OCI-M1 (cell line): ENCODE results near the gene RAB7A.
A peak's percentile ranks its signal among the peaks of the same experiment; 100 is the strongest.
"Not testable (repeated sequence)": the region's sequence is repeated elsewhere in the genome, so short reads cannot be mapped to it uniquely, and the experiment has no call there.

ENCODE experiments used
- DNase-seq: peaks from one replicate; lab custom pipeline; 2025; lab: John Stamatoyannopoulos, UW

Gene RAB7A

DNA sequence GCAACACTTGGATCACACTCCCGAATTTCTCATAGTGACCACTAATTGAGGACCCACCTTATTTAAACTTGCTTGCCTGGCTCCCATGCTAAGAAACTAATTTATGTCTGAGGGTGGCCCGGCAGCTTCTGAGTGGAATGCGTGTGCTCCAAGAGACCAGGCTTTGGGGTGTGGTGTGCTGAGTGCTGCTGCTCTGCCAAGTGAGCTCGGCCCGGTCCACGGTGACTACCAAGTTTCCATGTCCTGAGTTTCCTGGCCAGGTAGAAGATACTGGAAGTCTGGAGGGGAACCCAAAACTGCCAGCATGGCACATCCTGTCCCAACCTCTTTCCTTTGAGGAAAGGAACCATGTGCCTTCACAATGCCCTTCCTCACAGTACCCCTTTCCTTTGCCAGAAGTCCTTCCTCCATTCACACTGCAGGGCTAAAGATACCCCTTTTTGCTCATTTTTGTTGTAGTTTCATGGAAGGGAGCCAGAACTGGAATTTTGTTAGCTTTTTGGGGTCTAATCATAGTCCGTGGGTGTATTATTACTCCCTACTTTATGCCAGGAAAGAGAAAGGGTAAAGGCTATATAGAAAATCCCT lies 94.4 kb downstream of the RAB7A start:
- DNase-seq, result no peak

- DNase-seq, result no peak
These were observed 97.0 kb downstream of the RAB7A start for GRCh38 chr3:128823008-128823407.

DNA sequence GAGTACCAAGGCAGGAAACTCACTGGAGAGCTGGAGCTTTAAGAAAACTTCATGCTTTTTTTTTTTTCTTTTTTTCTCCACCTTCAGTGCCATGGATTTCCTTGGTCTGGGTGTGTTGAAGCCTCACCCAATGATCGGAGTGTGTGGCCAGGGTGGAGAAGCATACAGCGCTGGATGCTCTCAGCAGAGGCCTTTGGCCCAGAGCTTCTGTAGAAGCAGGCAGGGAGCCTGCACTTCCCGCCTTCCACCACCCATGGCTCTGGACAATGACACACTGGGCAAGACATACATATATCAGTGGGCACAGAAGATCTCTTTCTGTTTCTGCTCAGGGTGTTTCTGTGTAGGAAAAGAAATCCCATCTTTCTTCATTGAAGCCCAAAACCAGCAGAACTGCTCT lies 97.6 kb downstream of the RAB7A start:
- DNase-seq, result no peak

DNA sequence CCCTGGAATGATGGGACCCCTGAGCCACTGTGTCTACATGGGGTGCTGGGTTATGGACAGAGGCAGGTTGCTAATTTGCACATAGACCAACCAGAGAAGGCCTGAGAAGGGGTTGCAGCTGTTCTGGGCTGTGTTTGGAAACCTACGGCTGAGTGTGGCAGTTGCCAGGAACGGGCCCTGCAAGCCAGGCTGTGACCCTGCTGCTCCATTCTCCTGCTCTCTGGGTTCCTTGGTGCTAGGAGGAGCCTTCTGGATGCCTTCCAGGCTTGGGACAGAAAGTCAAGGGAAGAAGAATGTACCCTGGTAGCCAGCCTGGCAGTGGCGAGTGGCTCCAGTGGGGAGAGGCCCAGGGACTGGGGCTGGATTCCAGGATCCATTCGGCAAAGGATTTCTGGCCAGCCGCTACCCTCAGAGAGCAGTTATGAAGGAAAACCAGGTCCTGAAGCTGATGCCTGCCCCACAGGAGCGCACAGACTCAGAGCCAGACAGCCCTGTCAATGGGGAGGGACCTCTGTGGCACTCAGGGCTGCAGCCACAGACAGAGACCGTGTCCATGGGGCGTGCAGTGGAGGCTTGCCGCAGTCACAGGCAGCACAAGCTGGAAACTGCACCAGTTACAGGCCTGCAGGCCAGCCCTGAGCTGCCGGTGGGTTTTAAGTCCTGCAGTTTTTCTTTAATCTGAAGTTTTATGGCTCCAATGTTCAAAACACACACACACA lies 98.3 kb downstream of the RAB7A start:
- DNase-seq, result no peak

- DNase-seq, result no peak
These were observed 99.2 kb downstream of the RAB7A start for GRCh38 chr3:128825117-128825725.

DNA sequence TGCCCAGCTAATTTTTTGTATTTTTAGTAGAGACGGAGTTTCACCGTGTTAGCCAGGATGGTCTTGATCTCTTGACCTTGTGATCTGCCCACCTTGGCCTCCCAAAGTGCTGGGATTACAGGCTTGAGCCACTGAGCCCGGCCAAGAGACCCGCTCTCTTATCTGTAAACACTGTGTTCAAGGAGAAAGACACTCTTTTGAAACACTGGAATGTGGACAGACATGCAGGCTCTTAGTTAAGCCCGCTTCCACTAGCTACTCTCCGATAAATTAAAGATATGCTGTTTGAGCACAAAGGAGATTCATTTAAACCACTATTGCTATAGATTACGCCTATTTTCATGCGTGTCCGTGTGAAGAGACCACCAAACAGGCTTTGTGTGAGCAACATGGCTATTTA lies 103.1 kb downstream of the RAB7A start:
- DNase-seq, result not testable (repeated sequence)

GRCh38 chr3:128829925-128830625 lies 104.1 kb downstream of the RAB7A start:
- DNase-seq, result not testable (repeated sequence)

- DNase-seq, result not testable (repeated sequence)
These were observed 104.8 kb downstream of the RAB7A start for GRCh38 chr3:128830762-128831161.

DNA sequence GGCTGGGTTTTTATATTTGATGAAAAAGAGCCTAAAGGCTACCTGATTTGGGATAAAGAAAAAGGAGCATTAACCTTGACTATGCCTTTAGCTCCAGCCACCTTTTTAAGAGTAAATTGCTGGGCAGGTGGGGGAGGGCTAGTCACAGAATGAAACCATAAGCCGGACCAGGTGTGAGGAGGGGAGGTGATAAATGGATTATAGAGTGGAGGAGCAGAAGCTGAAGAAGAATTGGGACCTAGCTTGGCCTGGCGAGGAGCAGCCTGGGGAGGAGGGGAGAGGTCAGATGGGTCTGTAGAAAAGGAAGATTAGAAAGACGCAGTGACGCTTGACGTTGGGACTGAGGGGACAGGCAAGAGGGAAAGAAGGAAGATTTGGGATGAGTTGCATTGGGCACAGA lies 107.0 kb downstream of the RAB7A start:
- not testable (repeated sequence) for DNase-seq

GRCh38 chr3:128835096-128835495 lies 109.1 kb downstream of the RAB7A start:
- peak; percentile 8 for DNase-seq

GRCh38 chr3:128841926-128842920 lies 116.2 kb downstream of the RAB7A start:
- peak; percentile 26 for DNase-seq

DNA sequence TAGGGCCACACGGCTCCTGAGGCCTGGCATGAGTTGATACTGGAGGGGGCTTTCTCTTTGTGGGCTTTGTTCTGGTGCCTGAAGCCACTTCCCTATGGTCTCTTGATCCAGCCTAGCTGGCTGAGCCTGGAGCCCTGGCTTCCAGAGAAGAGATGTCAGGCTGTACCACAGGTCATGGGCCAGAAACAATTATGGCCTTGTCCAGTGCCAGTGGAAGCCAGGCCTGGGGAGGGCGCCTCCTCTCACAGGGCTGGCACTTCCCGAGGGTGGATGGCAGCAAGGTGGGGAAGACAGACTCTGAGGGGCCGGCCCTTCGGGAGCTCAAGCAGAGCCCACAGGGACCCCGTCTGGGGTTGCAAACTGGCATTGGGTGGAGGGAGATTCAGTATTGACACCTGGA lies 118.5 kb downstream of the RAB7A start:
- DNase-seq, result no peak

GRCh38 chr3:128845119-128845777 lies 119.3 kb downstream of the RAB7A start:
- peak; percentile 44 for DNase-seq

GRCh38 chr3:128845778-128846485 lies 119.9 kb downstream of the RAB7A start:
- DNase-seq, result peak; percentile 98

DNA sequence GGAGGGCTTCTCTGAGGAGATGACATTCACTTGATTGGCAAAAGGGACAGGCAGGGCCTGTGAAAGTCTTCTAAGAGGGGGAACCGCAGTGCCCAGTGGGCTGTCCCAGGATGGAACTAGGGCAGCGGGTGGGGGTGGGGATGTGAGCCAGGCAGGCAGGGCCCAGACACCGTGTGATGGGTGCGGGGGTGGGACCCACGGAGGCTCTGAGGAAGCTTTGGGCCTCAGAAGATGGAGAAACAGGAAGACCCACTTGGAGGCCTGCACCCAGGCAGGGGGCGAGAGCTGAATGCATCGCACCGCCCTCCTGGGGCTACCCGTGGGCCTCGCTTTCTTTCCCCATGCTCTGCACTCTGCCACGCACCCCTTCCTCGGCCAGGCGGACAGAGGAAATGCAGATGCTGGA lies 120.5 kb downstream of the RAB7A start:
- DNase-seq, result no peak

GRCh38 chr3:128847666-128848370 lies 121.8 kb downstream of the RAB7A start:
- DNase-seq, result no peak

DNA sequence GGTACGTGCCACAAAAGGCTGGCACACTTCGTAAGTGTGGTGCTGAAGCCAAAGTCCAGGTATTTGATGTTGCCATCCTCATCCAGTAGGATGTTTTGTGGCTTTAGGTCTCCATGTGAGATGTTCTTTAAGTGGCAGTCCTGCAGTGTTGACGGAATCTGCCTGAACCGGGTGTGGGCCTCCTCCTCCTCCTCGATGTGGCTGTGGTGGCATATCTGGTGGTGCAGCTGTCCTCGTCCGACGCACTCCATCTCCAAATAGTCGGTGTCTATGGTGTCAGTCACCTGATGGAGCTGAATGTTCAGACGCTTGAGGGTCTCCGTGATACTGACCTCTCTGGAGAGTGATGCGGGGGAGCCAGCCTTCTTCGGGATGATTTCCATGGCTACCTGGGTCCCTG lies 123.0 kb downstream of the RAB7A start:
- no peak for DNase-seq

DNA sequence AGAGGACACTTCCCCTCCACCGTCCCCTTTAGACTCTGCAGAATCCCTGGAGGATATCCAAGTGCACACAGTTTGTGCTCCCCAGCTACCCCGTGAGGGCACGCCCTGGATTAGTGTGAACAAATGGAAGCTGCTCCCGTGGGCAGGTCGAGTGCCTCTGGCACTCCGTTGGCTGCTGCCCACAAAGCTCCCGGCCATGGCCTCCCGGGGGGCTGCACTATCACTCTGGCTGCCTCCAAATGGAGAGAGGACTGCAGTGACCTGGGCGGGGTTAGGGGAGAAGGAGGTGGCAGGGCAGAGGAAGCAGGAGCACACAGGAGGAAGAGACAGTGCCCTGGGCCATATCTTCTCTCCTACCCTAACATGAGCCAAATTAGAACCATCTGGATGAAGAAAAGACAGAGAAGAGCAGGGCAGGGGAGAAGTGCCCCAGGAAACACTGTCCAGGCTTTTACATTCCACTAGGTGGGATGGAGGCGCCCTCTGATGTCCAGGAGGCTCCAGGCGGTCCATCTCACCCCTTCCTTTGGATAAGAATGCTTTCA lies 124.0 kb downstream of the RAB7A start:
- DNase-seq, result peak; percentile 57

- no peak for DNase-seq
These were observed 124.6 kb downstream of the RAB7A start for GRCh38 chr3:128850544-128850943.
